Activated T-cell treated with anti-CD3 and anti-CD28 coated beads, Interleukin-2, amount 50 U/mL, for 4 hours (primary cell): ENCODE measurements around the gene CNPY4. TPM values are rescaled to one million over a fixed set of nuclear protein-coding genes. Genes with fewer than 3 reads are reported as not detected.

Experiments
- ATAC-seq, 2 donors: fragments of 200-7000 bp; cut with Tn5 transposase; one replicate each; pipeline ENCODE4 v1.10.0; 2021
- DNase-seq: peaks from one replicate; pipeline ENCODE4 v3.0.0-alpha.2; 2020
- H3K27me3 Mint-ChIP-seq: one replicate; pipeline ENCODE4 v1.8.0; 2021; ENCODE audit warnings: low read depth, mixed read lengths
- H3K36me3 Mint-ChIP-seq: one replicate; pipeline ENCODE4 v1.8.0; 2022; ENCODE audit warnings: mixed read lengths; ENCODE audit not compliant: insufficient read depth
- H3K4me1 Mint-ChIP-seq: one replicate; pipeline ENCODE4 v1.8.0; 2021; ENCODE audit warnings: low read depth, mixed read lengths
- H3K4me3 Mint-ChIP-seq: one replicate; pipeline ENCODE4 v1.8.0; 2021; ENCODE audit warnings: mild to moderate bottlenecking, moderate library complexity, mixed read lengths
- H3K9me3 Mint-ChIP-seq: one replicate; pipeline ENCODE4 v1.8.0; 2021; ENCODE audit warnings: mixed read lengths
- total RNA-seq, 3 donors: library from RNA; stranded (reverse); gene quantifications; one replicate each; pipeline ENCODE4 v1.2.1, GENCODE V29; 2021

The CNPY4 gene
- total RNA-seq, 3 donors from 2014 or later: 6.6 to 8.6 (median 7.6) TPM

- DNase-seq (no peak), ATAC-seq (peak; percentile 38 to 39)
- Mint-ChIP-seq H3K9me3 (no peaks in the 10 kb centered on the region), H3K4me3 (peak overlapping the region; percentile 75), H3K27me3 (peaks cover 17% of the 10 kb centered on the region), H3K36me3 (no peaks in the 10 kb centered on the region), H3K4me1 (peaks cover 59% of the 10 kb centered on the region)
These were observed 51.8 kb downstream of the CNPY4 start for GRCh38 chr7:100171087-100171681.

GRCh38 chr7:100171840-100172239 lies 52.4 kb downstream of the CNPY4 start:
- Mint-ChIP-seq H3K9me3 (no peaks in the 10 kb centered on the region), H3K4me3 (peak overlapping the region; percentile 73), H3K27me3 (peaks cover 17% of the 10 kb centered on the region), H3K36me3 (no peaks in the 10 kb centered on the region), H3K4me1 (peaks cover 57% of the 10 kb centered on the region)
- DNase-seq (no peak), ATAC-seq (peak in 1 of 2 donors; percentile 2)

- Mint-ChIP-seq H3K27me3 (peaks cover 3% of the 10 kb centered on the region), H3K36me3 (no peaks in the 10 kb centered on the region), H3K4me3 (no peak overlapping the region), H3K9me3 (no peaks in the 10 kb centered on the region), H3K4me1 (peaks cover 36% of the 10 kb centered on the region)
- no peak for DNase-seq
- no peak for ATAC-seq
These were observed 54.5 kb downstream of the CNPY4 start for GRCh38 chr7:100173806-100174495.

GRCh38 chr7:100174582-100174981 lies 55.1 kb downstream of the CNPY4 start:
- peaks cover 30% of the 10 kb centered on the region for H3K4me1 Mint-ChIP-seq
- no peaks in the 10 kb centered on the region for H3K9me3 Mint-ChIP-seq
- no peak overlapping the region for H3K4me3 Mint-ChIP-seq
- no peaks in the 10 kb centered on the region for H3K36me3 Mint-ChIP-seq
- peaks cover 3% of the 10 kb centered on the region for H3K27me3 Mint-ChIP-seq
- ATAC-seq: no peak
- DNase-seq: no peak

Other genes starting within 250 kb of the CNPY4 start
- under 1 TPM in 1 of 3 donors, not detected in 2; 0.24 TPM for gene OR2AE1, start 242.6 kb upstream of the CNPY4 start, total RNA-seq
- 10 to 100 TPM; 23.6 to 25.5 (median 23.8) TPM for gene TRIM4, start 200.1 kb upstream of the CNPY4 start, total RNA-seq
- gene GJC3, start 190.0 kb upstream of the CNPY4 start, total RNA-seq: under 1 TPM; 0.24 to 0.40 (median 0.29) TPM
- gene AZGP1, start 143.6 kb upstream of the CNPY4 start, total RNA-seq: under 1 TPM; 0.34 to 0.63 (median 0.46) TPM
- gene ZKSCAN1, start 104.0 kb upstream of the CNPY4 start, total RNA-seq: 10 to 100 TPM; 30.9 to 32.8 (median 32.3) TPM
- 1 to 10 TPM; 8.5 to 9.9 (median 9.4) TPM for gene ZSCAN21, start 69.9 kb upstream of the CNPY4 start, total RNA-seq
- gene ZNF3, start 37.9 kb upstream of the CNPY4 start, total RNA-seq: 10 to 100 TPM; 18.8 to 21.8 (median 21.6) TPM
- 100 to 1,000 TPM; 105 to 120 (median 112) TPM for gene COPS6, start 30.7 kb upstream of the CNPY4 start, total RNA-seq
- gene MCM7, start 18.2 kb upstream of the CNPY4 start, total RNA-seq: 100 to 1,000 TPM; 471 to 592 (median 521) TPM
- gene AP4M1, start 18.0 kb upstream of the CNPY4 start, total RNA-seq: 10 to 100 TPM; 13.4 to 16.0 (median 16.0) TPM
- 10 to 100 TPM; 67.3 to 74.2 (median 72.9) TPM for gene TAF6, start 276 bp upstream of the CNPY4 start, total RNA-seq
- 1 to 10 TPM; 3.0 to 4.8 (median 3.2) TPM for gene MBLAC1, start 7.3 kb downstream of the CNPY4 start, total RNA-seq
- 100 to 1,000 TPM; 109 to 119 (median 115) TPM for gene LAMTOR4, start 29.3 kb downstream of the CNPY4 start, total RNA-seq
- gene TRAPPC14, start 39.1 kb downstream of the CNPY4 start, total RNA-seq: 10 to 100 TPM; 41.9 to 45.6 (median 43.6) TPM
- 1 to 10 TPM in 1 of 3 donors, under 1 TPM in 2; 0.33 to 1.2 (median 0.40) TPM for gene GAL3ST4, start 49.0 kb downstream of the CNPY4 start, total RNA-seq
- gene GPC2, start 57.7 kb downstream of the CNPY4 start, total RNA-seq: 1 to 10 TPM; 3.5 to 4.2 (median 4.1) TPM
- gene STAG3, start 58.3 kb downstream of the CNPY4 start, total RNA-seq: 1 to 10 TPM; 3.3 to 5.8 (median 3.9) TPM
- gene PVRIG, start 100.3 kb downstream of the CNPY4 start, total RNA-seq: 10 to 100 TPM; 21.9 to 37.1 (median 27.8) TPM
- not detected for gene SPDYE3, start 188.1 kb downstream of the CNPY4 start, total RNA-seq
- gene PILRB, start 238.5 kb downstream of the CNPY4 start, total RNA-seq: 10 to 100 TPM; 29.2 to 48.8 (median 34.3) TPM